Activated T-helper 1 cell treated with anti-CD3 and anti-CD28 coated beads, Interleukin-2, amount 50 U/mL, for 16 hours (primary cell): ENCODE data around the gene MRPL41.
"Not testable (repeated sequence)": the region's sequence is repeated elsewhere in the genome, so short reads cannot be mapped to it uniquely, and the experiment has no call there.

Experiments
- DNase-seq, 2 donors: peaks; one replicate each; pipeline ENCODE4 v3.0.0-alpha.2; 2020; ENCODE audit warnings: low read depth in 1 of 2, low spot score in 1 of 2

Gene MRPL41

GRCh38 chr9:137551264-137552021, at the start of gene MRPL41:
Gene MRPL41, plus strand, starts transcription at chr9:137551879. Its CDS starts 203 bp downstream, at chr9:137552082.
- DNase-seq = peak; percentile 73 to 84

GRCh38 chr9:137502008-137502911, 49.4 kb upstream of the MRPL41 start:
- DNase-seq = no peak

- no peak for DNase-seq
Observed at GRCh38 chr9:137504432-137504777, 47.3 kb upstream of the MRPL41 start.

- DNase-seq = no peak
Observed at GRCh38 chr9:137505421-137506140, 46.1 kb upstream of the MRPL41 start.

GRCh38 chr9:137506274-137506673, 45.4 kb upstream of the MRPL41 start:
- DNase-seq = no peak

- no peak for DNase-seq
Observed at GRCh38 chr9:137506702-137507171, 44.9 kb upstream of the MRPL41 start.

- no peak for DNase-seq
Observed at GRCh38 chr9:137509198-137509597, 42.5 kb upstream of the MRPL41 start.

GRCh38 chr9:137511126-137511525, 40.6 kb upstream of the MRPL41 start:
- DNase-seq = not testable (repeated sequence)

- no peak for DNase-seq
Observed at GRCh38 chr9:137511758-137512463, 39.8 kb upstream of the MRPL41 start.

GRCh38 chr9:137513136-137513535, 38.5 kb upstream of the MRPL41 start:
- not testable (repeated sequence) for DNase-seq

GRCh38 chr9:137513801-137514570, 37.7 kb upstream of the MRPL41 start:
- not testable (repeated sequence) for DNase-seq

- no peak for DNase-seq
Observed at GRCh38 chr9:137514691-137515337, 36.9 kb upstream of the MRPL41 start.

- DNase-seq = no peak
Observed at GRCh38 chr9:137515338-137515724, 36.3 kb upstream of the MRPL41 start.

- DNase-seq = no peak
Observed at GRCh38 chr9:137516144-137516917, 35.3 kb upstream of the MRPL41 start.

GRCh38 chr9:137518661-137519459, 32.8 kb upstream of the MRPL41 start:
- not testable (repeated sequence) for DNase-seq

GRCh38 chr9:137519553-137519952, 32.1 kb upstream of the MRPL41 start:
- no peak for DNase-seq

- no peak for DNase-seq
Observed at GRCh38 chr9:137520614-137521404, 30.9 kb upstream of the MRPL41 start.
